ENCODE measurements around the gene RNF145.

DNA sequence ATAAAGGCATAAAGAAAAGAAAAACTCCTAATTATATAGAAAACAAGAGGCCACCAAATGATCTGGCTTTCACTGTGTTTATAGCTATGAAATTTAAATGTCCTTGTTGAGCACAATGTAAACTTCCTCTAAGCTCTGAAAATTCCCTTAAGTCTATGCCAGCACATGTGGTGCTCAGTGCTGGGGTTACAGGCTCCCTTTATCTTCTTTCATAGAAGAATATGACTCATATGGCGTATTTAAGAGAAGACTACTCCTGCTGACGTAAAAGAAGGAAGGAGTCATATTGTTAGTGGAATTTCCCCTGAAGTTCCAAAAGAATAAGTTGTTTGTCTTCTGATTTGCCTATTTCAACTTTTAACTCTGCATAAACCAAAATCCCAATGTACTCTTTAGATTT lies 30.4 kb downstream of the RNF145 start:
- peak in 1 of 2 donors; percentile 14 for TF ChIP-seq POLR2A (IDR thresholded peaks at IDR 0.05)
- TF ChIP-seq, protein P1, sequence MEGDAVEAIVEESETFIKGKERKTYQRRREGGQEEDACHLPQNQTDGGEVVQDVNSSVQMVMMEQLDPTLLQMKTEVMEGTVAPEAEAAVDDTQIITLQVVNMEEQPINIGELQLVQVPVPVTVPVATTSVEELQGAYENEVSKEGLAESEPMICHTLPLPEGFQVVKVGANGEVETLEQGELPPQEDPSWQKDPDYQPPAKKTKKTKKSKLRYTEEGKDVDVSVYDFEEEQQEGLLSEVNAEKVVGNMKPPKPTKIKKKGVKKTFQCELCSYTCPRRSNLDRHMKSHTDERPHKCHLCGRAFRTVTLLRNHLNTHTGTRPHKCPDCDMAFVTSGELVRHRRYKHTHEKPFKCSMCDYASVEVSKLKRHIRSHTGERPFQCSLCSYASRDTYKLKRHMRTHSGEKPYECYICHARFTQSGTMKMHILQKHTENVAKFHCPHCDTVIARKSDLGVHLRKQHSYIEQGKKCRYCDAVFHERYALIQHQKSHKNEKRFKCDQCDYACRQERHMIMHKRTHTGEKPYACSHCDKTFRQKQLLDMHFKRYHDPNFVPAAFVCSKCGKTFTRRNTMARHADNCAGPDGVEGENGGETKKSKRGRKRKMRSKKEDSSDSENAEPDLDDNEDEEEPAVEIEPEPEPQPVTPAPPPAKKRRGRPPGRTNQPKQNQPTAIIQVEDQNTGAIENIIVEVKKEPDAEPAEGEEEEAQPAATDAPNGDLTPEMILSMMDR (IDR thresholded peaks at IDR 0.05 in 4 of 5, conservative IDR thresholded peaks at IDR 0.05 in 1 of 5) = no peak
